ENCODE measurements around the gene PLAC9.

GRCh38 chr10:80168162-80168511 lies 35.6 kb downstream of the PLAC9 start:
- TF ChIP-seq ESRRG (CRISPR knock-in tag; IDR thresholded peaks at IDR 0.05) (no peak), CSDC2 (CRISPR knock-in tag; IDR thresholded peaks at IDR 0.05) (no peak), ZNF70 (CRISPR knock-in tag; IDR thresholded peaks at IDR 0.05) (no peak), ARNTL (CRISPR knock-in tag; IDR thresholded peaks at IDR 0.05; ENCODE audit: borderline replicate concordance, low read depth) (no peak), CREB5 (CRISPR knock-in tag; IDR thresholded peaks at IDR 0.05; ENCODE audit: low read depth) (no peak), CSRNP3 (CRISPR knock-in tag; IDR thresholded peaks at IDR 0.05) (no peak)

All from SK-N-SH treated with all-trans-retinoic acid at 6 μM for 48 hours (cell line).